Left cardiac atrium (tissue), 4 donors: ENCODE data around the gene DHH. TPM values are rescaled to one million over a fixed set of nuclear protein-coding genes. Genes with fewer than 3 reads are reported as not detected.
"Not testable (repeated sequence)": the region's sequence is repeated elsewhere in the genome, so short reads cannot be mapped to it uniquely, and the experiment has no call there.

ENCODE experiments used
- ATAC-seq, 2 donors: fragments of 200-7000 bp; cut with Tn5 transposase; one replicate each; pipeline ENCODE4 v1.9.1; 2020; ENCODE audit warnings: mild to moderate bottlenecking in 2 of 2, moderate library complexity in 2 of 2
- DNase-seq: peaks from one replicate; pipeline ENCODE4 v3.0.0-alpha.2; 2020
- intact Hi-C, 2 donors: fragments of 100-400 bp; cut with DNase I; formaldehyde crosslinking; loops; one replicate each; pipeline versions ENCODE4 v1.14.1 to v1.15.1; 2022 to 2023
- long read RNA-seq: library from polyadenylated mRNA; unstranded; transcript quantifications from one replicate; pipeline ENCODE4 v2.0.0, GENCODE V29; 2021
- total RNA-seq, 2 donors: library from RNA; stranded (reverse); fragmentation: NEBNext Ultra II Directional; extraction: Animal tissue kit (Norgen Biotek cat#: 25700); gene quantifications; one replicate each; pipeline ENCODE4 v1.2.1, GENCODE V29; 2021
- donor health status: DM: no; HTN: yes; CAD: no.
- donor health status: DM: no; HTN: yes; CAD: no; lungs with severe emphysema.
- donor health status: DM: yes; HTN: yes; CAD: no.
- donor health status: Dilated cardiomyopathy.

DHH gene
- total RNA-seq: 1 to 10 TPM in 1 of 2 donors, under 1 TPM in 1; 0.97 to 1.0 TPM
- long read RNA-seq, full-length matches to known transcripts: 2 of 2 reads
- long read RNA-seq, partial matches to known transcripts: 0 of 2 reads
- long read RNA-seq, other reads (novel, unspliced or antisense): 0 of 2 reads

- ATAC-seq (peak; percentile 9 to 40), DNase-seq (peak; percentile 67)
- intact Hi-C loops: no loop called here
Observed at GRCh38 chr12:49094160-49094974, at the start of gene DHH. Gene DHH, minus strand, starts transcription at chr12:49094801. Its CDS starts 289 bp downstream, at chr12:49094512.

- DNase-seq (no peak), ATAC-seq (no peak)
- intact Hi-C loops: no loop called here
Observed at GRCh38 chr12:49144384-49144783, 49.8 kb upstream of the DHH start.

DNA sequence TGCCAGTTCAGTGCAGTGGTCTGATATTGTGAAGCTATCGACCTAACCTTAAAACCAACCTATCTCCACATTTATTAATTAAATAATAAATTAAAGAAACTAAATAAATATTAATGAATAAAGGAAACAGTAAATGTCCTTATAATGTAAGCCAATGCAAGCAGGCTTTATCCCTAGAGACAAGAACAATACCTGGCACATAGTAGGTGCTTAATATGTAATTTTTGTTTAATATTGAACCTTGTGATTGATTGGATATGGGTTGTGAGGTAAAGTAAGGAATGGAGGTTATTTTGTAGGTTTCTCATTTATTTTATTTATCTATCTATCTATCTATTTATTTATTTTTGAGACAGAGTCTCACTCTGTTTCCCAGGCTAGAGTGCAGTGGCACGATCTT, 44.4 kb upstream of the DHH start:
- ATAC-seq: no peak
- intact Hi-C loops: loop anchor here in 1 of 2 donors (10.0 kb wide), 1 partner anchor 46 kb away; the partner anchor contains the start of gene TUBA1A
- no peak for DNase-seq

DNA sequence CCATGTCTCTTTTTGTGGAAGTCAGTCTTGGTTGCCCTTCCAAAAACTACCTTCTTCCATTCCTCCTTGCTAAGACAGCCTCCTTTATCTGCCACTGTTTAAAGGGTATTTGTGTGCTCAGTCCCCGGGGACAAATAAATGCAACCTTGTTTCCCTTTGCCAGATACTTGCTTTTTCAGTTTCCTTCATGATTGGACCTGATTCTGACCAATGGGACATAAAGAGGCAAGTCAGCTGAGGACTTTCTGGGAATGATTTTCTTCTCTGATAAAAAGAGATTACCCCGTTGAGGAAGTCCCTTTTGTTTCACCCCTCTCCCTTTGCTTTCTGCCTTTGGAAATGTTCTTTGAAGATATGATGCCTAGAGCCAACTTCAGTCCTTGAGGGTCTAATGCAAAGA, 44.0 kb upstream of the DHH start:
- DNase-seq (no peak), ATAC-seq (no peak)
- intact Hi-C loops: loop anchor here in 1 of 2 donors (10.0 kb wide), 1 partner anchor 46 kb away; the partner anchor contains the start of gene TUBA1A

GRCh38 chr12:49137476-49137875, 42.9 kb upstream of the DHH start:
- intact Hi-C loops: loop anchor here in 1 of 2 donors (10.0 kb wide), 1 partner anchor 47 kb away; the partner anchor contains the start of gene TUBA1A
- ATAC-seq (no peak), DNase-seq (no peak)

- not testable (repeated sequence) for DNase-seq, ATAC-seq
- intact Hi-C loops: loop anchor here in 1 of 2 donors (10.0 kb wide), 1 partner anchor 48 kb away; the partner anchor contains the start of gene TUBA1A
Observed at GRCh38 chr12:49136997-49137396, 42.4 kb upstream of the DHH start.

GRCh38 chr12:49133590-49133989, 39.0 kb upstream of the DHH start:
- DNase-seq (no peak), ATAC-seq (no peak)
- intact Hi-C loops: loop anchor here (5.0 to 10.0 kb wide), 2 partner anchors 51 to 54 kb away; partner anchors contain the start of gene TUBA1A (in 2 of the 2)

- intact Hi-C loops: loop anchor here (5.0 to 10.0 kb wide), 2 partner anchors 52 to 54 kb away; partner anchors contain the start of gene TUBA1A (in 2 of the 2)
- DNase-seq: no peak
Observed at GRCh38 chr12:49133014-49133413, 38.4 kb upstream of the DHH start.

GRCh38 chr12:49131894-49132461, 37.4 kb upstream of the DHH start:
- intact Hi-C loops: loop anchor here (2.0 to 10.0 kb wide), 3 partner anchors 53 to 103 kb away; partner anchors contain the start of gene TUBA1A (in 2 of the 2)
- ATAC-seq: no peak

More at GRCh38 chr12:49133014-49133413, 38.4 kb upstream of the DHH start:
- ATAC-seq: no peak

DNA sequence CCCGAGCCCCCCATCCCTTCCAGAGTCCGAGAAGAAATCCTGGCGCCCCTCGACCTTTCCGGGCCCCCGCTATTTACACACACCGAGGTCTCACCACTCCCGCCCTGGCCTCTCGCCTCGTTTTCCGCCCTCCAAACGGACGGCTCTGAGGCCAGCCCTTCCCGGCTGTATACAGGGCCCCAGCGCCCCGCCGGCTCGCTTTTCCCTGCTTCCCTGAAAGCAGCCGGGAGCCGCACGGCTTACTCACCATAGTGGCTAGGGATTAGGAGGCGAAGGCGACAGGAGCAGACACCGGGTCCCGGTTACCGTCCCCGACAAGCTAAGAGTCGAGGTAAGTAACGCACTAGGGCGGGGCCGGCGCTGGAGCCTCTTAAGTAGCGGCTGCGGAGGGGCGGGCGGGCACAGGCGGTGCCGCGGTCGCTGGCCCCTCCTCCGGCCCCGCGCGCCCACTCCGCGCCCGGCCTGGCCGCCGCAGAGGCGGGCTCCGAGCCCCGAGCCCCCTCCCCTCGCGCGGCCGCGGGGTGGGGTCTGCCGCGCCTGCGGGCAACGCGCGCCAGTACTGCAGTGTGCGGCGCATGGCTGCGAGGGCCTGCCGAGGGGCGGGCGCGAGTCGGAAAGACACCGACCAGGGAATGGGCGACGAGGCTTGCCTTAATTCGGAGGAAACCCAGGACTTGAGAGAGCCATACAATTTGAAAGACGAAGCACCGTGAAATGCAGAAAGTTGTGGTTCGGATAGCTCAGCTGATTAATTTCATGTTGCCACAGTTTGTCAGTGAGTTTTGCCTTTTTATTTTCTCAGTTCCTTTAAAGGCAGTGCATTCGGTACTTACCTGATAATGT, 36.7 kb upstream of the DHH start, which contains the start of gene TUBA1B:
TSS of gene TUBA1B (minus strand) at position 345 of the 843 bp plus-strand sequence. CDS start at position 250, 95 bp downstream.
- DNase-seq (peak; percentile 95), ATAC-seq (peak; percentile 93 to 94)
- intact Hi-C loops: loop anchor here (2.0 to 10.0 kb wide), 3 partner anchors 54 to 104 kb away; partner anchors contain the start of gene TUBA1A (in 2 of the 2)

More at GRCh38 chr12:49131894-49132461, 37.4 kb upstream of the DHH start:
- DNase-seq: no peak

DNA sequence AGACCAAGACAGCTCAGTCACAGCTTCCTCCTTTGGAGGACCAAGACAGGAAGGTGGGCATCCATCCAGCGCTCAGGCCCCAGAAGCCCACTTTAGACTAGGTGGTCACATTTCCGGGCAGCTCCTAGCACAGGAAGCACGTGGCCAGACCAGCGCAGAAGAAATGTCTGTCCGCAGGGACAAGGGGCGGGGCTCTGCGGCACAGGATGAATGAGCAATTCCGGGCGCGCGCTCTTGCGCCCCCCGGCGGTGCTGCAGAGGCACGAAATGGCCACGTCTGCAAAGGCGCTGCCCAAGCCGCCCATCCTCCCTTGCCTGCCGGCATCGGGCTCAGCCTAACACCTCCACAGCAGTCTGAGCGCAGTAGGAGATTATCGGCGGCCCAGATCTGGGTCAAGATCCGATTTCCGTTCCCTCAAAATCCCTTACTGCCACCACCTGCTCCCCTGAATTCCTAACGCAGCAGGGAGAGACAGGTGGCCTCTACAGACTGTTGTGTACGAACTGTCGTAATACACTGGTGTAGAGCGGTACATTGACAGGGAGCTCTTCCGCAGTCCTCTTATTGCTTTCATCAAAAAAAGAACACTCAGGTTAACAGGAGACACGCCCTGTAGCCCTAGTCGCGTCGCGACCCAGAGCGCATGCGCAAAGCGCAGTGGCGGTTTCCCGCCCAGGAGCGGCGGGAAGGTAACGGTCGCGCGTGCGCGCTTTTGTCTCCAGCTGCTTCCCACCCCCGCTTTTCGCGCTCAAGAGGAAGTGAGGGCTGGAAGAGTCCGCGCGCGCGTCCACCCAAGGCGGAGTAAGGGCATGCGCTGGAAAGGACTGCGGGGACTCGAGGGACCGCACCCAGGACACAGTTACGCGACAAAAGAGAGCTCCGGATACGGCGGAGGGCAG, 35.8 kb upstream of the DHH start:
- ATAC-seq (peak; percentile 83 to 88), DNase-seq (peak; percentile 97)
- intact Hi-C loops: loop anchor here (2.0 to 10.0 kb wide), 3 partner anchors 54 to 104 kb away; partner anchors contain the start of gene TUBA1A (in 2 of the 2)

- peak; percentile 42 for DNase-seq
- intact Hi-C loops: loop anchor here (2.0 to 10.0 kb wide), 4 partner anchors 55 to 105 kb away; partner anchors contain the start of genes TUBA1A (in 2 of the 2), KMT2D (in 1 of the 2) and RHEBL1 (in 1 of the 2)
Observed at GRCh38 chr12:49129332-49130150, 34.9 kb upstream of the DHH start.

DNA sequence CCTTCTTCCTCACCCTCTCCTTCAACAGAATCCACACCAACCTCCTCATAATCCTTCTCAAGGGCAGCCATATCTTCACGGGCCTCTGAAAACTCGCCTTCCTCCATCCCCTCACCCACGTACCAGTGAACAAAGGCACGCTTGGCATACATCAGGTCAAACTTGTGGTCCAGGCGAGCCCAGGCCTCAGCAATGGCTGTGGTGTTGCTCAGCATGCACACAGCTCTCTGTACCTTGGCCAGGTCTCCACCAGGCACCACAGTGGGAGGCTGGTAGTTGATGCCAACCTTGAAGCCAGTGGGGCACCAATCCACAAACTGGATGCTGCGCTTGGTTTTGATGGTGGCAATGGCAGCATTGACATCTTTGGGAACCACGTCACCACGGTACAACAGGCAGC, 33.4 kb upstream of the DHH start:
- ATAC-seq: not testable (repeated sequence)
- intact Hi-C loops: loop anchor here in 1 of 2 donors (10.0 kb wide), 1 partner anchor 63 kb away; the partner anchor contains the start of genes KMT2D and RHEBL1

More at GRCh38 chr12:49129332-49130150, 34.9 kb upstream of the DHH start:
- ATAC-seq: peak in 1 of 2 donors; percentile 4

DNA sequence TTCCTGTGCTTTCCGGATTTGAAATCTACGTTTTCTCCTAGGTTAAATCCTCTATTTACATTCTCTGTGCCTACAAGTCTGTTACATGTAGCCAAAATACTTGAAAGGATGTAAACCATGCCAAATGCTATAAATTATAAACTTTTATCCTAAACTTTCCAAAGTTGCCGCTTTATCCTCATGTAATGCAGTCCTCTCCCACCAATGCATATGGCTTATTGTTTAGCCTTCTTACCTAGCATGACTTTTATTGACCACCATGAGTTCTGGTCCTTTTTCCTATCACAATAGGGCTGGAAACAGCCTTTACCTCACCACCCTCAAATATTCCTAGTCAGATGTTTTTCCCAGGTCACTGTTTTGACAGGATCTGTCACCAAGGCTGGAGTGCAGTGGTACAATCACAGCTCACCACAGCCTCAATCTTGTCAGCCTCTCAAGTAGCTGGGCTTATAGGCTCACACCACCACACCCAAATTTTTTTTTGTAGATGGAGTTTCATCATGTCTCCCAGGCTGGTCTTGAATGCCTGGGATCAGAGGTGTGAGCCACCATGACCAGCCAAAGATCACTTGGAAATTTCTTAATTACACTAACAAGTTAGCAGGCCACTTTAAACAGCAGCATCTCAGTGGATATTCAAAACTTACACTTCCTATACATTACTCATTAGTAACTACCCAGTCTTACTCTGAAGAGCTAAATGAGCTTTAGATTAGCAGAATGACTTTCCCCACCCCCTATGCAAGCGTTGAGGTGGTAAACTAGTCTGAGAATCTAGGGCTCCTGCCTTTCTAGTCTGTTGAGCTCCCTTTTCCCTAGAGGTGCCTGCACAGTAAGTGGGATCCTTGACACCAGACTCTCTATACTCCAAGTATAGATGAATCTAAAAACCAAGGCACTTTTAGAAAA, 32.5 kb upstream of the DHH start:
- ATAC-seq: no peak
- intact Hi-C loops: loop anchor here in 1 of 2 donors (10.0 kb wide), 1 partner anchor 62 kb away; the partner anchor contains the start of genes KMT2D and RHEBL1
- DNase-seq: no peak

More for the DNA sequence above, 33.4 kb upstream of the DHH start:
- not testable (repeated sequence) for DNase-seq
